Liver (tissue), 3 donors: ENCODE measurements around the gene RASGRF1.

Source experiments
- JUND ChIP-seq, 2 donors: IDR thresholded peaks; 2 replicates each; pipeline ENCODE4 v1.6.1; 2016; ENCODE audit warnings: antibody characterized with exemption in 2 of 2
- TF ChIP-seq, protein P1 (sequence below): fragments of 150-350 bp; IDR thresholded peaks from 2 replicates; pipeline ENCODE4 v1.5.1; 2017; ENCODE audit warnings: improper control_type of control experiment, low read depth, low read length; ENCODE audit not compliant: missing input control
- TF ChIP-seq, protein P2 (sequence below): IDR thresholded peaks from 2 replicates; pipeline ENCODE4 v1.6.1; 2016; ENCODE audit warnings: antibody characterized with exemption, mild to moderate bottlenecking
- donor health status: healthy.
- donor health status: healthy.

DNA sequence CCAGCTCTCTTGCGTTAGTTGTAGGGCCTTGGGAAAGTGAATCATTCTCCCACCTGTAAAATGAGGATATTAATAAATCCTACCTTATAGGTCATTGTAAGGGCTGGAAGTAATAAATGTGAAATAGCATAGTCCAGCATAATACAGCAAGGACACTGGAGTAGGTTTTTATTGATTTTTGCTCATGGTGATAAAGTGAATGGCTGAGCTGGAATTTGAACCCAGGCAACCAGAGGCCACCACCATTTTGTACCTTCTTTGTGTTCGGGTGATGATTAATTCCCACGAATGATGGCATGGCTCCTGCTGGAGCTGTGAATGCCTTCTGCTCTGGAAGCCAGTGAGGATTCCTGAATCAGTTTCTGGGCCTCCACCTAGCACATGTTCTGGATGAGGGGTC lies 177.6 kb downstream of the RASGRF1 start:
- TF ChIP-seq, protein P1, sequence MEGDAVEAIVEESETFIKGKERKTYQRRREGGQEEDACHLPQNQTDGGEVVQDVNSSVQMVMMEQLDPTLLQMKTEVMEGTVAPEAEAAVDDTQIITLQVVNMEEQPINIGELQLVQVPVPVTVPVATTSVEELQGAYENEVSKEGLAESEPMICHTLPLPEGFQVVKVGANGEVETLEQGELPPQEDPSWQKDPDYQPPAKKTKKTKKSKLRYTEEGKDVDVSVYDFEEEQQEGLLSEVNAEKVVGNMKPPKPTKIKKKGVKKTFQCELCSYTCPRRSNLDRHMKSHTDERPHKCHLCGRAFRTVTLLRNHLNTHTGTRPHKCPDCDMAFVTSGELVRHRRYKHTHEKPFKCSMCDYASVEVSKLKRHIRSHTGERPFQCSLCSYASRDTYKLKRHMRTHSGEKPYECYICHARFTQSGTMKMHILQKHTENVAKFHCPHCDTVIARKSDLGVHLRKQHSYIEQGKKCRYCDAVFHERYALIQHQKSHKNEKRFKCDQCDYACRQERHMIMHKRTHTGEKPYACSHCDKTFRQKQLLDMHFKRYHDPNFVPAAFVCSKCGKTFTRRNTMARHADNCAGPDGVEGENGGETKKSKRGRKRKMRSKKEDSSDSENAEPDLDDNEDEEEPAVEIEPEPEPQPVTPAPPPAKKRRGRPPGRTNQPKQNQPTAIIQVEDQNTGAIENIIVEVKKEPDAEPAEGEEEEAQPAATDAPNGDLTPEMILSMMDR, result no peak
- TF ChIP-seq JUND (IDR thresholded peaks at IDR 0.05), result no peak
- TF ChIP-seq, protein P2, sequence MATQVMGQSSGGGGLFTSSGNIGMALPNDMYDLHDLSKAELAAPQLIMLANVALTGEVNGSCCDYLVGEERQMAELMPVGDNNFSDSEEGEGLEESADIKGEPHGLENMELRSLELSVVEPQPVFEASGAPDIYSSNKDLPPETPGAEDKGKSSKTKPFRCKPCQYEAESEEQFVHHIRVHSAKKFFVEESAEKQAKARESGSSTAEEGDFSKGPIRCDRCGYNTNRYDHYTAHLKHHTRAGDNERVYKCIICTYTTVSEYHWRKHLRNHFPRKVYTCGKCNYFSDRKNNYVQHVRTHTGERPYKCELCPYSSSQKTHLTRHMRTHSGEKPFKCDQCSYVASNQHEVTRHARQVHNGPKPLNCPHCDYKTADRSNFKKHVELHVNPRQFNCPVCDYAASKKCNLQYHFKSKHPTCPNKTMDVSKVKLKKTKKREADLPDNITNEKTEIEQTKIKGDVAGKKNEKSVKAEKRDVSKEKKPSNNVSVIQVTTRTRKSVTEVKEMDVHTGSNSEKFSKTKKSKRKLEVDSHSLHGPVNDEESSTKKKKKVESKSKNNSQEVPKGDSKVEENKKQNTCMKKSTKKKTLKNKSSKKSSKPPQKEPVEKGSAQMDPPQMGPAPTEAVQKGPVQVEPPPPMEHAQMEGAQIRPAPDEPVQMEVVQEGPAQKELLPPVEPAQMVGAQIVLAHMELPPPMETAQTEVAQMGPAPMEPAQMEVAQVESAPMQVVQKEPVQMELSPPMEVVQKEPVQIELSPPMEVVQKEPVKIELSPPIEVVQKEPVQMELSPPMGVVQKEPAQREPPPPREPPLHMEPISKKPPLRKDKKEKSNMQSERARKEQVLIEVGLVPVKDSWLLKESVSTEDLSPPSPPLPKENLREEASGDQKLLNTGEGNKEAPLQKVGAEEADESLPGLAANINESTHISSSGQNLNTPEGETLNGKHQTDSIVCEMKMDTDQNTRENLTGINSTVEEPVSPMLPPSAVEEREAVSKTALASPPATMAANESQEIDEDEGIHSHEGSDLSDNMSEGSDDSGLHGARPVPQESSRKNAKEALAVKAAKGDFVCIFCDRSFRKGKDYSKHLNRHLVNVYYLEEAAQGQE, result no peak
